Measurements from ENCODE around the gene PRKG2.

GRCh38 chr4:81255524-81255923 lies 40.5 kb upstream of the PRKG2 start:
- no peak for TF ChIP-seq POLR2A (IDR thresholded peaks at IDR 0.05)
- no peak for TF ChIP-seq CTCF (IDR thresholded peaks at IDR 0.05 in 4 of 5, conservative IDR thresholded peaks at IDR 0.05 in 1 of 5)
